Measurements from ENCODE around the gene CASKIN2.
"Not testable (repeated sequence)": the region's sequence is repeated elsewhere in the genome, so short reads cannot be mapped to it uniquely, and the experiment has no call there.

The CASKIN2 gene

GRCh38 chr17:75521290-75521689, 6.0 kb upstream of the CASKIN2 start:
- DNase-seq (ENCODE audit: low spot score), result no peak

GRCh38 chr17:75520413-75520812, 5.1 kb upstream of the CASKIN2 start:
- not testable (repeated sequence) for DNase-seq (ENCODE audit: low spot score)

- no peak for DNase-seq (ENCODE audit: low spot score)
Observed at GRCh38 chr17:75518983-75519537, 3.7 kb upstream of the CASKIN2 start.

GRCh38 chr17:75518201-75518600, 2.9 kb upstream of the CASKIN2 start:
- peak; percentile 43 for DNase-seq (ENCODE audit: low spot score)

GRCh38 chr17:75517297-75517865, 2.0 kb upstream of the CASKIN2 start:
- DNase-seq (ENCODE audit: low spot score), result no peak

- peak; percentile 59 for DNase-seq (ENCODE audit: low spot score)
Observed at GRCh38 chr17:75516619-75517296, 1.4 kb upstream of the CASKIN2 start.

GRCh38 chr17:75516255-75516618, 900 bp upstream of the CASKIN2 start, which contains the start of gene TSEN54:
TSS of gene TSEN54 (plus strand) at chr17:75516528. CDS start at chr17:75516561, 33 bp downstream.
- peak; percentile 89 for DNase-seq (ENCODE audit: low spot score)

GRCh38 chr17:75514919-75515495, 330 bp downstream of the CASKIN2 start:
- no peak for DNase-seq (ENCODE audit: low spot score)

- no peak for DNase-seq (ENCODE audit: low spot score)
Observed at GRCh38 chr17:75514299-75514918, 928 bp downstream of the CASKIN2 start.

- no peak for DNase-seq (ENCODE audit: low spot score)
Observed at GRCh38 chr17:75513641-75514000, 1.7 kb downstream of the CASKIN2 start.

GRCh38 chr17:75512926-75513640, 2.3 kb downstream of the CASKIN2 start:
- DNase-seq (ENCODE audit: low spot score), result no peak

- no peak for DNase-seq (ENCODE audit: low spot score)
Observed at GRCh38 chr17:75511610-75512575, 3.4 kb downstream of the CASKIN2 start.

GRCh38 chr17:75511270-75511609, 4.1 kb downstream of the CASKIN2 start:
- no peak for DNase-seq (ENCODE audit: low spot score)

GRCh38 chr17:75509528-75510258, 5.6 kb downstream of the CASKIN2 start:
- no peak for DNase-seq (ENCODE audit: low spot score)

GRCh38 chr17:75508931-75509361, 6.4 kb downstream of the CASKIN2 start:
- DNase-seq (ENCODE audit: low spot score), result no peak

GRCh38 chr17:75507733-75508719, 7.3 kb downstream of the CASKIN2 start:
- DNase-seq (ENCODE audit: low spot score), result no peak

GRCh38 chr17:75506888-75507287, 8.4 kb downstream of the CASKIN2 start:
- no peak for DNase-seq (ENCODE audit: low spot score)

- no peak for DNase-seq (ENCODE audit: low spot score)
Observed at GRCh38 chr17:75506134-75506533, 9.2 kb downstream of the CASKIN2 start.

GRCh38 chr17:75505640-75506039, 9.7 kb downstream of the CASKIN2 start:
- DNase-seq (ENCODE audit: low spot score), result no peak

Measured in NAMALWA (cell line).